ENCODE results near the gene HMGXB3.

DNA sequence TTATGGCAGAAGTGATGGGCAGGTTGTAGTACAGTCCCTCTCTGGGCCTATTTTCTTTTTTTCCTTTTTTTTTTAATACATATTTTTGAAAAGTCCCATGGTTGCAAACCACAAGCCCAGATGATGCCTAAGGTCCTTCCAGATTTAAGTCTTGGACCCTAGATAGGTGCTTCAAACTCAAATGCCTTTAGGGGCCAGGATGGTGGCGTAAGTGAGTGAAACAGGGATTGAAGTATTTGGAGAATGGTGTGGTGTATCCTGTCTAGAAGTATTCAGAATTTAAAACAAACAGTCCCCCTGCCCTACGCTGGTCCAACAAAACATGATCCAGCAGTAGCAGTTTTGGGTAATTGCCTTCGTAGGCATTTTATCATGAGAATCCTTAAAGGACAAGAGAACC lies 2.3 kb upstream of the HMGXB3 start:
- TF ChIP-seq REST (IDR thresholded peaks at IDR 0.05; ENCODE audit: insufficient read depth in 1 of 2, low read depth in 2 of 2, low read length in 2 of 2) = no peak
- no peak for TF ChIP-seq SIN3A (IDR thresholded peaks at IDR 0.05; ENCODE audit: borderline replicate concordance, insufficient read depth, low read length)
- no peak for TF ChIP-seq FOXP2 (optimal IDR thresholded peaks at IDR 0.05; ENCODE audit: borderline replicate concordance, extremely low read depth, extremely low read length, insufficient read depth)
- no peak for TF ChIP-seq POLR2AphosphoS5 (IDR thresholded peaks at IDR 0.05; ENCODE audit: low read depth, low read length)

All from PFSK-1 (cell line).